Muscle layer of duodenum (tissue), 2 donors: ENCODE results near the gene GUCY1B1.

Source experiments
- H3K27ac ChIP-seq: one replicate; pipeline ENCODE4 v1.7.0; 2013; ENCODE audit warnings: mild to moderate bottlenecking, low read length
- H3K27me3 ChIP-seq: one replicate; pipeline ENCODE4 v1.7.0; 2013; ENCODE audit warnings: low read depth, mild to moderate bottlenecking, control low read depth, low read length
- H3K36me3 ChIP-seq, 2 donors: one replicate each; pipeline ENCODE4 v1.7.0; 2013; ENCODE audit warnings: low read length in 2 of 2, control low read depth in 1 of 2, mild to moderate bottlenecking in 1 of 2; ENCODE audit not compliant: insufficient read depth in 2 of 2, control insufficient read depth in 1 of 2
- H3K4me1 ChIP-seq, 2 donors: one replicate each; pipeline ENCODE4 v1.7.0; 2013; ENCODE audit warnings: low read length in 2 of 2, mild to moderate bottlenecking in 2 of 2, control low read depth in 1 of 2, moderate library complexity in 1 of 2; ENCODE audit not compliant: insufficient read depth in 2 of 2, control insufficient read depth in 1 of 2
- H3K4me3 ChIP-seq, 2 donors: one replicate each; pipeline ENCODE4 v1.7.0; 2013; ENCODE audit warnings: low read length in 2 of 2, low read depth in 1 of 2, mild to moderate bottlenecking in 1 of 2
- H3K9me3 ChIP-seq, 2 donors: one replicate each; pipeline ENCODE4 v1.7.0; 2013; ENCODE audit warnings: low read length in 2 of 2, control low read depth in 1 of 2, mild to moderate bottlenecking in 1 of 2; ENCODE audit not compliant: control insufficient read depth in 1 of 2
- donor health status: healthy.

GUCY1B1 gene

DNA sequence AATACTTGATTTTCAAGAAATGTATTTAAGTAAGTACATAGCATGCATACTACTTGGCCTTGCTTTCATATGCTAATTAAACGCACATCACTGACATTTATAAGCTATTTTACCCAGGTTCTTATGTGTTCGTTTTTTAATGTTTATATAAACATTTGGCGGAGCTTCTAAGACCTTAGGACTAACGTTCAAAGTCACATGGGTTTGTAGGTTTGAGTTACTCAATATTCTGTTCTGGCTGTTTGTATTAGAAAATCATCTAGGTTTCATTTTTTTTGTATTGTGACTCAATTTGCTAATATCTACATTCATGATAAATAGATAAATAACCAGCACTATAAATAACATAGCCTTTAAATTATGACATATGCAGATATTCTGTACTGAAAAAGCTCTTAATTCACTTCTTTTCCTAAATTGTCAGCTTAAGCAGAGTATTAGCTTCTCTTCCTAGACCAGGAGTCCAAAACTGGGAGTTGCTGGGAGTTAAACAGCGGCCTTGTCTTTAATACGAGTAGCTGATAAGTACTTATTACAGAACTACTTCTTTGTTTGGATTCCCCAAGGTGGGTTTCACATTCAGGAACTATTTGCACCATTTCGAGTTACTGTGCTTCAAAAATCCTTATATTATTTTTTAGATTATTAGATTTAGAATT, 42.0 kb downstream of the GUCY1B1 start:
- Histone ChIP-seq H3K4me1 (peaks cover 0 to 19% of the 10 kb centered on the region in 2 donors), H3K9me3 (no peaks in the 10 kb centered on the region), H3K27ac (no peak overlapping the region), H3K36me3 (peaks cover 3 to 4% of the 10 kb centered on the region in 2 donors), H3K27me3 (no peaks in the 10 kb centered on the region), H3K4me3 (no peak overlapping the region)

DNA sequence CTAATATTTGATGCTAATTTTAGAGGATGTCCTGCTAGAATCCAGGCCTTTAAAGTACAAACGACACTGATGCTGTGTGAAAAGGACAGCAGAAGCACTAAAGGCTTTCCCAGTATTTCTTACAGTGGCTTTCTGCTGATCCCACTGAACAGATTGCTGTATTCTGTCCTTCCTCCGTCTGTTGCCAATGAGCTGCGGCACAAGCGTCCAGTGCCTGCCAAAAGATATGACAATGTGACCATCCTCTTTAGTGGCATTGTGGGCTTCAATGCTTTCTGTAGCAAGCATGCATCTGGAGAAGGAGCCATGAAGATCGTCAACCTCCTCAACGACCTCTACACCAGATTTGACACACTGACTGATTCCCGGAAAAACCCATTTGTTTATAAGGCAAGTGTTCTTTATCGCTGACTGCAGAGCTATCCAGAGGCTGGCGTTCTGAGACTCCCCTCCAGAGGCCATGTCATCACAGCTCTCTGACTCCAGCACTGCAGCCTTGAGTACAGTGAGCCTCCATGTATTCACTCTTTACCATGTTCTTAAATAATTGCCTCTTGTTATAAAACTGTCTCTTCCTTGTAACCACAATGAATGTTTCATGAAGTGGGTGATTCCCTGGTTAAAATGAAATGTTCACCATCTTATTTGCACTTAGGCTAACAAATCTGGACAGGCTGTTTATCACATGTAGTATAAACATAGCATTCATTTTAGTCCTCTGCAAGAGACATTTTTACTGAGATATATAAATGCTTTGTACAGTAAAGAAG, 43.6 kb downstream of the GUCY1B1 start:
- H3K27ac ChIP-seq = peak overlapping the region; percentile 60
- peaks cover 0 to 20% of the 10 kb centered on the region in 2 donors for H3K4me1 ChIP-seq
- no peak overlapping the region for H3K4me3 ChIP-seq
- no peaks in the 10 kb centered on the region for H3K27me3 ChIP-seq
- H3K36me3 ChIP-seq = peaks cover 4 to 5% of the 10 kb centered on the region in 2 donors
- no peaks in the 10 kb centered on the region for H3K9me3 ChIP-seq

DNA sequence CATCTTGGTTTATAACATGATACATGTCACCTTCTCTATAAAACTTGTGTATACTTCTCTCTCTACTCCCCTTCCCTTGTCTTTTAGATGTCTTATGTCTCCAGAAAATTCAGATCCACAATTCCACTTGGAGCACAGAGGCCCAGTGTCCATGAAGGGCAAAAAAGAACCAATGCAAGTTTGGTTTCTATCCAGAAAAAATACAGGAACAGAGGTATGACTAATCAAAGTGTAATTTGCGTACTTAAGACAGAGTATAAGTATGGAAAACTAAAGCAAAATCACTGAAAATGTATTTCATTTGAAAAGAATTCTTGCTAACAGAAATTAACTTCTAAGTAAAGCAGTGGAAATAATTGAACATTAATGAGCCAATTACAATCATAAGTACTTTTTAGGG, 46.2 kb downstream of the GUCY1B1 start:
- H3K27ac ChIP-seq = peak overlapping the region; percentile 76
- no peaks in the 10 kb centered on the region for H3K27me3 ChIP-seq
- peaks cover 0 to 10% of the 10 kb centered on the region in 2 donors for H3K4me1 ChIP-seq
- no peaks in the 10 kb centered on the region for H3K9me3 ChIP-seq
- H3K4me3 ChIP-seq = no peak overlapping the region
- H3K36me3 ChIP-seq = peaks cover 4 to 5% of the 10 kb centered on the region in 2 donors

DNA sequence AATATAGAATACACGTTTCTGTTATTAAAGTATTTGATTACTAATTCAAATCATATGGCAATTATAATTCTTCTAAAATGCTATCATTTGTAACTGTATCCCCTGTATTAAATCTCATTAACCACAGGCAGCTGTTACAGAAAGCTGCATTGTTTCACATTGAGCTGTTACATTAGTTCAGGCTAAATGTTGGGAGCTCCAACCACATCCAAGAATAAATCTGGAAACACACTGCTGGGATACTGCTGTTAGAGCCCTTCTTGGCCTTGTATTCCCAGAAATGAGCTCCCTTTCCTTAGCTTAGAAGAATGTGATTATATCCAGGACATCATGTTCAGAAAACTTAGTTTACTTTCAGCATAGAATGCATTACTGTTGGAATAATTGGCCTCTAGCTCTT, 48.2 kb downstream of the GUCY1B1 start:
- H3K27me3 ChIP-seq = no peaks in the 10 kb centered on the region
- peaks cover 4 to 5% of the 10 kb centered on the region in 2 donors for H3K36me3 ChIP-seq
- no peak overlapping the region for H3K4me3 ChIP-seq
- peak overlapping the region; percentile 76 for H3K27ac ChIP-seq
- H3K9me3 ChIP-seq = no peaks in the 10 kb centered on the region
- peaks cover 0 to 10% of the 10 kb centered on the region in 2 donors for H3K4me1 ChIP-seq

DNA sequence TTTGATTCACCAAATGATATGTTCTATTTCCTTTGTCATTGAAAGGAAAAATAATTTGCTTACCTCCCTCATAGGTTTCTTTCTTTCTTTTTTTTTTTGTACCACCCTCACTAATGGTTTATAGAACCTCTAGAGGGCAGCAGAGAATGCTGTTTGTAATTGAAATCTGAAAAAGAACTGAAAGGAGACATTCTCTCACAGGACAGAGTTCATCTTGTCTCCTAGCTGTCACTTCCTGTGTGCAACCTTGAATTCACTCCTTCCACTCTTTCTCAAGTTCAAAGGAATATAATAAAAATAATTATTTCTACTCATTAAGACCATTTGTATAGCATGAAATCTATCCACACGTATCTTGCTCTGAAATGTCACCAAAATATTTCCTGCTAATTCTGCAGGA, 51.0 kb downstream of the GUCY1B1 start:
- Histone ChIP-seq H3K27ac (no peak overlapping the region), H3K27me3 (no peaks in the 10 kb centered on the region), H3K36me3 (peaks cover 0 to 5% of the 10 kb centered on the region in 2 donors), H3K4me3 (no peak overlapping the region), H3K4me1 (peaks cover 0 to 4% of the 10 kb centered on the region in 2 donors), H3K9me3 (no peaks in the 10 kb centered on the region)

DNA sequence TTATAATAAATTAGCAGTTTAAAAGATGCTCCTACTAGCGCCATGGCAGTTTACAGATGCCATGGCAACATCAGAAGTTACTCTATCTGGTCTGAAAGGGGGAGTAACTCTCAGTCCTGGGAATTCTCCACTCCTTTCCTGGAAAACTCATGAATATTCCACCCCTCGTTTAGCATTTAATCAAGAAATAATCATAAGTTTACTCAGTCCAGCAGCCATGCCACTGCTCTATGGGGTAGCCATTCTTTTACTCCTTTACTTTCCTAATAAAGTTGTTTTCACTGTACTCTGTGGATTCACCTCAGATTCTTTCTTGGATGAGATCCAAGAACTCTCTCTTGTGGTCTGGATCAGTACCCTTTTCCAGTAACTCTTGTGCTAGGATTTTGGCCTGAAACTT, 52.3 kb downstream of the GUCY1B1 start:
- no peaks in the 10 kb centered on the region for H3K4me1 ChIP-seq
- no peaks in the 10 kb centered on the region for H3K36me3 ChIP-seq
- no peaks in the 10 kb centered on the region for H3K9me3 ChIP-seq
- no peaks in the 10 kb centered on the region for H3K27me3 ChIP-seq
- no peak overlapping the region for H3K27ac ChIP-seq
- H3K4me3 ChIP-seq = no peak overlapping the region

DNA sequence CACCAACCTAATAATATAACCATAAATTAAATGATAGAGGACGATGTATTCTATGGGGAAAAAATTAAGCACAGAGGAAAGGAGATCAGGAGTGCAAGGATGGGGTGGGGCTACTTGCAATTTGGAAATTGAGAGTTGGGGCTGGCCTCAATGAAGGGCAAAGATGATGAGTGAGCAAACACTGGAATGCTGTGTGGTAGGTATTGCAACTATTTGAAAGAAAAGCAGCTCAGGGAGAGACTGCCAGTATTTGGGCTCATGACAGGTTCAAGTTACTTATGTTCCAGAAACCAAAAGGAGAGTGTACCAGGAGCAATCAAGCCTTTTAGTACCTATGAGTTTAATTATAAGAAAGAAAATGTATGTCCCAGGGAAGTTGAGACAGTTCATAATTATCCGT, 59.8 kb downstream of the GUCY1B1 start:
- no peaks in the 10 kb centered on the region for H3K27me3 ChIP-seq
- no peak overlapping the region for H3K4me3 ChIP-seq
- no peak overlapping the region for H3K27ac ChIP-seq
- H3K36me3 ChIP-seq = no peaks in the 10 kb centered on the region
- H3K4me1 ChIP-seq = no peaks in the 10 kb centered on the region
- H3K9me3 ChIP-seq = no peaks in the 10 kb centered on the region

DNA sequence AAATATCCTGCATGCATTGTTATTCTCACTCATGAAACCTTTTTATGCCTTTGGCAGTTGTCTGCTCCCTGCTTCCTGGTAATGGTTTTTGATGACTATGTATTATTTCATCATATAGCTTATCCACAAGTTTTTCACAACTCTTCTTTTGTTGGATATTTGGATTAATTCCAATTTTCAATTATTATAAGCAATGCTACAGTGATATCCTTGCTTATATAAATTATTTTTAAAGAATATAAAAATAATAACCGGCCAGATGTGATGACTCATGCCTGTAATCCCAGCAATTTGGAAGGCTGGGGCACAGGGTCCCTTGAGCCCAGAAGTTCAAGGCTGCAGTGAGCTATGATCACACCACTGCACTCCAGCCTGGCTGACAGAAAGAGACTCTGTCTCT, 60.2 kb downstream of the GUCY1B1 start:
- Histone ChIP-seq H3K9me3 (no peaks in the 10 kb centered on the region), H3K27me3 (no peaks in the 10 kb centered on the region), H3K4me1 (no peaks in the 10 kb centered on the region), H3K27ac (no peak overlapping the region), H3K36me3 (no peaks in the 10 kb centered on the region), H3K4me3 (no peak overlapping the region)

DNA sequence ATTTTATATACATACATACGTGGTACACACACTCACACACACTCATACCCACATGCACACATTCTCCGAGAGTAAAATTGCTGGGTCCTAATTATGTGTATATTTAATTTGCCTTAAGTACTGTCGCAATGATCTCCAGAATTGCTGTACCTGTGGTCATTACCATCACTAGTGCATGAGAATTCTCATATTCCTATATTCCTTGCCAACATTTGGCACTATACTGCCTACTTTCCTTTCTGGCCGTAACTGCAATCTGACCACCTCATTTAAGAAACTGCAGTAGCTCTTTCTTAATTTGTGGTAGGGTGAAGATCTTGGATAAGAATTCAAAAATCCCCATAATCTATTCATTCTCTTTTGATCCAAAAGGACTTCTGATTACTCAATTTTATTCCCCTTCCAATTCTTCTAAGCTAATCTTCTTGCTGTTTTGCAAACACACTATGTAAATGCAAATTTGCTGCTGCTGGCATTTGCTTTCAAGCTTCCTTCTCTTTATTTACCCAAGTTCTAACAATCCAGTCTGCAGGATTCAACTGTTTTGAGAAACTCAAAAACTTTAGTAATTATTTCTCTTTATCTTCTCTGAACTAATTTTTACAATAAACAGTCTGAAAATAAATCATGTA, 62.2 kb downstream of the GUCY1B1 start:
- H3K4me3 ChIP-seq = no peak overlapping the region
- H3K27ac ChIP-seq = no peak overlapping the region
- no peaks in the 10 kb centered on the region for H3K27me3 ChIP-seq
- no peaks in the 10 kb centered on the region for H3K4me1 ChIP-seq
- no peaks in the 10 kb centered on the region for H3K36me3 ChIP-seq
- H3K9me3 ChIP-seq = no peaks in the 10 kb centered on the region

DNA sequence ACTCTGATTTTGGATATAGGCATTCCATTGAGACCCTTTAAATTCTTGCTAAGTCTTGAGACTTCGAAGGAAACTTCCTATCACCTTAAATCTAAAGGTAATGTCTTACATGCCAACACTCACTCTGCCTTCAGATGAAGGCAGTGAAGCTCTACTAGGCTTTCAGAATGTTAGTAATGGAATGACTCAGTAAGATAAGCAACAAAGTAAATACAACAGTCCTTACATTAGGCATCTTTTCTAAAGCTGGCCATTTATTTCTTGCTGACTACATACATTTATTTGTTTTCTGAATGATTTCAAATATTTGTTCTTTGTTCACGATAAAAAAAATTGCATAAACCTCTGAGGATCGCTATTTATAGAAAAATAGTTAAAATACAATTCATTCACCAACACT, 63.8 kb downstream of the GUCY1B1 start:
- H3K27ac ChIP-seq = no peak overlapping the region
- H3K4me1 ChIP-seq = no peaks in the 10 kb centered on the region
- H3K27me3 ChIP-seq = no peaks in the 10 kb centered on the region
- no peak overlapping the region for H3K4me3 ChIP-seq
- H3K9me3 ChIP-seq = no peaks in the 10 kb centered on the region
- H3K36me3 ChIP-seq = no peaks in the 10 kb centered on the region

DNA sequence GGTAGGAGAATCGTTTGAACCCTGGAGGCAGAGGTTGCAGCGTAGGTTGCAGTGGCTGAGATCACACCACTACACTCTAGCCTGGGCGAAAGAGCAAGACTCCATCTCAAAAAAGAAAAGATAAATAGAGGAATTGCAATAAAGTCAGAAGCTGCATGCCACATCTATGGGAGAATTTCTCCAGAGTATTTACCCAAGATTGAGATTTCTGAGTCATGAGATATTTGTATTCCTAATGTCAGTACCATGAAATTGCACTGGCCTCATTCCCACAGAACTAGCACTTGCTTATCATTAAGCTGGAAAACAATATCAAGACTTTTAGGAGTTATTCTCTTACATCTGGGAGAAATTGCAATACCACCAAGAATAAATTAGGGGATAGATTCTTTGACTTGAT, 69.8 kb downstream of the GUCY1B1 start:
- Histone ChIP-seq H3K4me1 (no peaks in the 10 kb centered on the region), H3K9me3 (no peaks in the 10 kb centered on the region), H3K27me3 (no peaks in the 10 kb centered on the region), H3K27ac (no peak overlapping the region), H3K36me3 (no peaks in the 10 kb centered on the region), H3K4me3 (no peak overlapping the region)
